ENCODE measurements around the gene IL34. TPM values are rescaled to one million over a fixed set of nuclear protein-coding genes. Genes with fewer than 3 reads are reported as not detected.
"Not testable (repeated sequence)": the region's sequence is repeated elsewhere in the genome, so short reads cannot be mapped to it uniquely, and the experiment has no call there.

The IL34 gene
- polyA plus RNA-seq, 1 of the 3 experiments (the other 2 are of a cell fraction): 0.18 TPM

DNA sequence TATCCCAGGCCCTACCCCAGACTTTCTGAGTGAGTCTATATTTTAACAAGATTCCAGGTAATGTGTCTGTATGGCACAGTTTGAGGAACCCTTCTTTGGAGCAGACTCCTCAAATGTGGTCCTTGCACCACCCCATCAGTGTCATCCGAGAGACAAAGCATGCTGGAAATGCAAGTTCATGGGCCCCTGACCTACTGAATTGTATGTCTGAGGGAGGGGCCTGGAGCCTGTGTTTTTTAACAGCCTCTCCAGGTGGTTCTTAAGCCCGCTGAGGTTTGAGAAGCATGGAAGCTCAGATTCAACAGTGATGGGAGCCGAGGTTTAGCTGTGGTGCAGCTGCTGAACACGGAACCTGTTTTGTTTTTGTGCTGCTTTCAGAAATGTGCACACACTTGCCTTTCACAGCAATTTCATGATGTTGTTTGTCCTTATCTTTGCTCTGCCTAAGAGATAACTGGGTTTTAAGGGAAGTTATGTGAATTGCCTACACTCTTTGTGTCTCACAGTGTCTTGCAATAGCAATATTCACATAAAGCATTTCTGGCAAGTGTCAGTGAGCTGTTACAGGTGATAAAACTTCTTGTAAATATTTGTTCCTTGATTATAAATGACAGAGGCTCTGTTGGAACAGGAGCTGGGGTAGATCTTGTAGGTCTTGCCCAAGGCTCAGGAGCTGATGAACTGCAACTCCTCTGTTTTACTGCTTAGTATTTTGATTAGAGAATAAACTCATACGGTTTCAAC is 32.0 kb upstream of the IL34 start:
- no peak overlapping the region for H3K4me3 ChIP-seq (ENCODE audit: low read depth in 2 of 2, low read length in 1 of 2)
- no peaks in the 10 kb centered on the region for H4K20me1 ChIP-seq (ENCODE audit: insufficient read depth)
- H3K4me1 ChIP-seq (ENCODE audit: control insufficient read depth in 1 of 2, insufficient read depth in 2 of 2, low read depth in 1 of 2, low read length in 1 of 2): no peaks in the 10 kb centered on the region; a peak in 1 of 4 replicates
- H3K9me2 ChIP-seq: no peaks in the 10 kb centered on the region
- DNase-seq: no peak
- H2AFZ ChIP-seq (ENCODE audit: low read depth): 0 out of 2 replicates have a peak overlapping the region, but pooled peaks have one; percentile 3
- CTCF ChIA-PET: interaction anchor here (1.3 kb wide), 1 partner anchor 157 kb away, joined by 3 read pairs; no protein-coding TSS in a partner anchor
- H3F3A ChIP-seq (replicated peaks; ENCODE audit: insufficient read depth): no peaks in the 10 kb centered on the region
- TF ChIP-seq GATA2 (CRISPR knock-in tag; IDR thresholded peaks at IDR 0.05) (peak; percentile 36; the same call in 1 of the 2 replicates), USF2 (IDR thresholded peaks at IDR 0.05; ENCODE audit: borderline replicate concordance, low read depth, low read length) (no peak)
- POLR2A ChIA-PET: no interaction called here
- no peak overlapping the region for H3K4me2 ChIP-seq
- H3K27me3 ChIP-seq (ENCODE audit: insufficient read depth): no peaks in the 10 kb centered on the region
- no peaks in the 10 kb centered on the region for H3K79me2 ChIP-seq (ENCODE audit: insufficient read depth)
- H3K9ac ChIP-seq: no peak overlapping the region
- no peaks in the 10 kb centered on the region for H3K36me3 ChIP-seq (replicated peaks in 1 of 2; ENCODE audit: control insufficient read depth in 1 of 2, insufficient read depth in 2 of 2, low read length in 1 of 2)
- no peaks in the 10 kb centered on the region for H3K9me3 ChIP-seq
- H3K27ac ChIP-seq (ENCODE audit: low read depth in 2 of 2, low read length in 1 of 2): no peak overlapping the region
- WGBS (ENCODE audit: low lambda C conversion rate): 85% methylated on average over 5 of the region's 5 CpGs

- ChIA-PET POLR2A (no interaction called here), CTCF (interaction anchor here (0.9 to 1.1 kb wide), 2 partner anchors 17 to 41 kb away, joined by 3 read pairs; no protein-coding TSS in a partner anchor)
- Histone ChIP-seq H3K9me3 (no peaks in the 10 kb centered on the region), H3K27me3 (ENCODE audit: insufficient read depth) (no peaks in the 10 kb centered on the region), H3F3A (replicated peaks; ENCODE audit: insufficient read depth) (no peaks in the 10 kb centered on the region), H3K9me2 (no peaks in the 10 kb centered on the region), H3K9ac (no peak overlapping the region), H3K27ac (ENCODE audit: low read depth in 2 of 2, low read length in 1 of 2) (no peak overlapping the region), H4K20me1 (ENCODE audit: insufficient read depth) (no peaks in the 10 kb centered on the region), H3K4me2 (no peak overlapping the region), H3K4me1 (ENCODE audit: control insufficient read depth in 1 of 2, insufficient read depth in 2 of 2, low read depth in 1 of 2, low read length in 1 of 2) (no peaks in the 10 kb centered on the region; a peak in 1 of 4 replicates), H3K79me2 (ENCODE audit: insufficient read depth) (no peaks in the 10 kb centered on the region), H3K4me3 (ENCODE audit: low read depth in 2 of 2, low read length in 1 of 2) (no peak overlapping the region), H2AFZ (ENCODE audit: low read depth) (no peak overlapping the region), H3K36me3 (replicated peaks in 1 of 2; ENCODE audit: control insufficient read depth in 1 of 2, insufficient read depth in 2 of 2, low read length in 1 of 2) (no peaks in the 10 kb centered on the region)
- WGBS (ENCODE audit: low lambda C conversion rate): 83% methylated on average over 5 of the region's 5 CpGs
- no peak for TF ChIP-seq GABPA (IDR thresholded peaks at IDR 0.05; ENCODE audit: low read depth)
- TF ChIP-seq USF1 (IDR thresholded peaks at IDR 0.05; ENCODE audit: borderline replicate concordance, low read depth): no peak
- TF ChIP-seq SMC3 (IDR thresholded peaks at IDR 0.05; ENCODE audit: low read depth, low read length): no peak
- no peak for TF ChIP-seq MAX (IDR thresholded peaks at IDR 0.05; ENCODE audit: low read depth)
- no peak for TF ChIP-seq NFIC (IDR thresholded peaks at IDR 0.05; ENCODE audit: borderline replicate concordance)
- TF ChIP-seq USF2 (IDR thresholded peaks at IDR 0.05; ENCODE audit: borderline replicate concordance, low read depth, low read length): no peak
- TF ChIP-seq, protein P1, sequence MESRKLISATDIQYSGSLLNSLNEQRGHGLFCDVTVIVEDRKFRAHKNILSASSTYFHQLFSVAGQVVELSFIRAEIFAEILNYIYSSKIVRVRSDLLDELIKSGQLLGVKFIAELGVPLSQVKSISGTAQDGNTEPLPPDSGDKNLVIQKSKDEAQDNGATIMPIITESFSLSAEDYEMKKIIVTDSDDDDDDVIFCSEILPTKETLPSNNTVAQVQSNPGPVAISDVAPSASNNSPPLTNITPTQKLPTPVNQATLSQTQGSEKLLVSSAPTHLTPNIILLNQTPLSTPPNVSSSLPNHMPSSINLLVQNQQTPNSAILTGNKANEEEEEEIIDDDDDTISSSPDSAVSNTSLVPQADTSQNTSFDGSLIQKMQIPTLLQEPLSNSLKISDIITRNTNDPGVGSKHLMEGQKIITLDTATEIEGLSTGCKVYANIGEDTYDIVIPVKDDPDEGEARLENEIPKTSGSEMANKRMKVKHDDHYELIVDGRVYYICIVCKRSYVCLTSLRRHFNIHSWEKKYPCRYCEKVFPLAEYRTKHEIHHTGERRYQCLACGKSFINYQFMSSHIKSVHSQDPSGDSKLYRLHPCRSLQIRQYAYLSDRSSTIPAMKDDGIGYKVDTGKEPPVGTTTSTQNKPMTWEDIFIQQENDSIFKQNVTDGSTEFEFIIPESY (IDR thresholded peaks at IDR 0.05; ENCODE audit: borderline replicate concordance, low read depth): no peak
- TF ChIP-seq EP300 (IDR thresholded peaks at IDR 0.05; ENCODE audit: borderline replicate concordance in 1 of 2, low read depth in 1 of 2, low read length in 1 of 2): no peak
- no peak for DNase-seq
These were observed 30.4 kb upstream of the IL34 start for GRCh38 chr16:70615945-70616344.

DNA sequence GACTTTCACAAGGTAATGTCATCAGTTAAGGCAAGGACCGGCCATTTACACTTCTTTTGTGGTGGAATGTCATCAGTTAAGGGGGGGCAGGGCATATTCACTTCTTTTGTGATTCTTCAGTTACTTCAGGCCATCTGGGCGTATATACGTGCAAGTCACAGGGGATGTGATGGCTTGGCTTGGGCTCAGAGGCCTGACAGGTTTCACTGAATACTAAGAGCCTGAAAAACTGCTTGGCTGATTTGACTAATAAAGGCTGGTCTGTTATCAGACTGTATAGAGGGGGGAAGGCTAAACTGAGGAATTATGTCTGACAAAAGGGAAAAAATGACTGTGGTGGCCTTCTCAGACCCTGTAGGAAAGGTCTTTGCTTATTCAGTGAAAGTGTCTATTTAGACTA is 24.5 kb upstream of the IL34 start:
- H3K36me3 ChIP-seq (replicated peaks in 1 of 2; ENCODE audit: control insufficient read depth in 1 of 2, insufficient read depth in 2 of 2, low read length in 1 of 2); H3K4me1 ChIP-seq (ENCODE audit: control insufficient read depth in 1 of 2, insufficient read depth in 2 of 2, low read depth in 1 of 2, low read length in 1 of 2); POLR2A ChIA-PET; DNase-seq; H3F3A ChIP-seq (replicated peaks; ENCODE audit: insufficient read depth); H3K79me2 ChIP-seq (ENCODE audit: insufficient read depth); H4K20me1 ChIP-seq (ENCODE audit: insufficient read depth); H3K27ac ChIP-seq (ENCODE audit: low read depth in 2 of 2, low read length in 1 of 2); H3K4me2 ChIP-seq; H3K4me3 ChIP-seq (ENCODE audit: low read depth in 2 of 2, low read length in 1 of 2); H3K9ac ChIP-seq; H3K9me2 ChIP-seq; CTCF ChIA-PET; H3K27me3 ChIP-seq (ENCODE audit: insufficient read depth); H3K9me3 ChIP-seq: not testable (repeated sequence)
- 85% methylated on average over 3 of the region's 3 CpGs for WGBS (ENCODE audit: low lambda C conversion rate)
- H2AFZ ChIP-seq (ENCODE audit: low read depth): 0 out of 2 replicates have a peak overlapping the region, but pooled peaks have one; percentile 35

Data from SK-N-SH (cell line).